Activated CD8-positive, alpha-beta memory T cell treated with anti-CD3 and anti-CD28 coated beads, Interleukin-2, amount 50 U/mL, for 24 hours (primary cell): ENCODE results near the gene SPEN.

Experiments
- DNase-seq: peaks from one replicate; pipeline ENCODE4 v3.0.0-alpha.2; 2020; ENCODE audit errors: extremely low read depth

Gene SPEN

GRCh38 chr1:15935056-15935950 is 87.8 kb downstream of the SPEN start:
- DNase-seq: no peak

- no peak for DNase-seq
Observed at GRCh38 chr1:15936025-15936424, 88.5 kb downstream of the SPEN start.

GRCh38 chr1:15937146-15937545 is 89.6 kb downstream of the SPEN start:
- DNase-seq: no peak

- DNase-seq: no peak
Observed at GRCh38 chr1:15937706-15938168, 90.2 kb downstream of the SPEN start.

- no peak for DNase-seq
Observed at GRCh38 chr1:15938628-15939161, 91.2 kb downstream of the SPEN start.

- DNase-seq: no peak
Observed at GRCh38 chr1:15939181-15940109, 91.9 kb downstream of the SPEN start.

GRCh38 chr1:15940110-15941043 is 92.9 kb downstream of the SPEN start:
- no peak for DNase-seq

GRCh38 chr1:15941044-15941840 is 93.7 kb downstream of the SPEN start:
- no peak for DNase-seq

- DNase-seq: no peak
Observed at GRCh38 chr1:15941899-15942660, 94.6 kb downstream of the SPEN start.

- no peak for DNase-seq
Observed at GRCh38 chr1:15942661-15943327, 95.3 kb downstream of the SPEN start.

- no peak for DNase-seq
Observed at GRCh38 chr1:15943328-15943991, 96.0 kb downstream of the SPEN start.

GRCh38 chr1:15943992-15944307 is 96.4 kb downstream of the SPEN start:
- no peak for DNase-seq

GRCh38 chr1:15944308-15945010 is 97.0 kb downstream of the SPEN start:
- no peak for DNase-seq

- DNase-seq: no peak
Observed at GRCh38 chr1:15945011-15945831, 97.7 kb downstream of the SPEN start.

- no peak for DNase-seq
Observed at GRCh38 chr1:15945832-15946448, 98.4 kb downstream of the SPEN start.

- DNase-seq: no peak
Observed at GRCh38 chr1:15946571-15947381, 99.3 kb downstream of the SPEN start.
